Measurements from ENCODE around the gene ANO2. TPM values are rescaled to one million over a fixed set of nuclear protein-coding genes. Genes with fewer than 3 reads are reported as not detected.
A peak's percentile ranks its signal among the peaks of the same experiment; 100 is the strongest.

The ANO2 gene
- total RNA-seq, 1 experiment from 2014 or later: not detected

- H3K27me3 ChIP-seq (ENCODE audit: low read length): no peaks in the 10 kb centered on the region
- H3K9ac ChIP-seq (ENCODE audit: low read length): no peak overlapping the region
- H3K4me2 ChIP-seq (ENCODE audit: low read depth, low read length, poor library complexity, severe bottlenecking): no peak overlapping the region
- H4K20me1 ChIP-seq (ENCODE audit: insufficient read depth, low read depth, low read length): no peaks in the 10 kb centered on the region
- no peak for DNase-seq
- H2AFZ ChIP-seq (ENCODE audit: low read length): no peak overlapping the region
- H3K4me3 ChIP-seq (ENCODE audit: low read length): no peak overlapping the region
- H3K27ac ChIP-seq (ENCODE audit: low read length): no peak overlapping the region
- no peaks in the 10 kb centered on the region for H3K36me3 ChIP-seq (ENCODE audit: insufficient read depth, low read length)
- no peaks in the 10 kb centered on the region for H3K9me2 ChIP-seq (replicated peaks; ENCODE audit: insufficient read depth, low read length)
- H3K9me3 ChIP-seq (ENCODE audit: low read length): no peaks in the 10 kb centered on the region
- no peaks in the 10 kb centered on the region for H3K4me1 ChIP-seq (ENCODE audit: low read length)
- H3K79me2 ChIP-seq (ENCODE audit: low read length): no peaks in the 10 kb centered on the region
Measured at GRCh38 chr12:5561057-5561456, 384.0 kb downstream of the ANO2 start.

- H3K4me1 ChIP-seq (ENCODE audit: low read length): no peaks in the 10 kb centered on the region
- no peak overlapping the region for H3K27ac ChIP-seq (ENCODE audit: low read length)
- no peaks in the 10 kb centered on the region for H3K36me3 ChIP-seq (ENCODE audit: insufficient read depth, low read length)
- no peak overlapping the region for H3K9ac ChIP-seq (ENCODE audit: low read length)
- H3K9me2 ChIP-seq (replicated peaks; ENCODE audit: insufficient read depth, low read length): no peaks in the 10 kb centered on the region
- H3K4me2 ChIP-seq (ENCODE audit: low read depth, low read length, poor library complexity, severe bottlenecking): no peak overlapping the region
- DNase-seq: no peak
- H3K79me2 ChIP-seq (ENCODE audit: low read length): no peaks in the 10 kb centered on the region
- H3K4me3 ChIP-seq (ENCODE audit: low read length): no peak overlapping the region
- H4K20me1 ChIP-seq (ENCODE audit: insufficient read depth, low read depth, low read length): no peaks in the 10 kb centered on the region
- H3K9me3 ChIP-seq (ENCODE audit: low read length): no peaks in the 10 kb centered on the region
- H2AFZ ChIP-seq (ENCODE audit: low read length): no peak overlapping the region
- H3K27me3 ChIP-seq (ENCODE audit: low read length): no peaks in the 10 kb centered on the region
Measured at GRCh38 chr12:5560265-5560664, 384.8 kb downstream of the ANO2 start.

- H3K9me3 ChIP-seq (ENCODE audit: low read length): no peaks in the 10 kb centered on the region
- H3K27me3 ChIP-seq (ENCODE audit: low read length): no peaks in the 10 kb centered on the region
- no peak overlapping the region for H3K27ac ChIP-seq (ENCODE audit: low read length)
- H3K4me2 ChIP-seq (ENCODE audit: low read depth, low read length, poor library complexity, severe bottlenecking): no peak overlapping the region
- H3K79me2 ChIP-seq (ENCODE audit: low read length): no peaks in the 10 kb centered on the region
- H2AFZ ChIP-seq (ENCODE audit: low read length): no peak overlapping the region
- H3K4me3 ChIP-seq (ENCODE audit: low read length): no peak overlapping the region
- no peaks in the 10 kb centered on the region for H4K20me1 ChIP-seq (ENCODE audit: insufficient read depth, low read depth, low read length)
- no peak for DNase-seq
- no peaks in the 10 kb centered on the region for H3K9me2 ChIP-seq (replicated peaks; ENCODE audit: insufficient read depth, low read length)
- H3K9ac ChIP-seq (ENCODE audit: low read length): no peak overlapping the region
- H3K4me1 ChIP-seq (ENCODE audit: low read length): no peaks in the 10 kb centered on the region
- H3K36me3 ChIP-seq (ENCODE audit: insufficient read depth, low read length): no peaks in the 10 kb centered on the region
Measured at GRCh38 chr12:5557906-5558305, 387.2 kb downstream of the ANO2 start.

GRCh38 chr12:5556946-5557673, 387.9 kb downstream of the ANO2 start:
- Histone ChIP-seq H3K9ac (ENCODE audit: low read length) (no peak overlapping the region), H3K27me3 (ENCODE audit: low read length) (no peaks in the 10 kb centered on the region), H3K27ac (ENCODE audit: low read length) (no peak overlapping the region), H3K79me2 (ENCODE audit: low read length) (no peaks in the 10 kb centered on the region), H4K20me1 (ENCODE audit: insufficient read depth, low read depth, low read length) (no peaks in the 10 kb centered on the region), H3K9me2 (replicated peaks; ENCODE audit: insufficient read depth, low read length) (no peaks in the 10 kb centered on the region), H3K4me3 (ENCODE audit: low read length) (no peak overlapping the region), H2AFZ (ENCODE audit: low read length) (no peak overlapping the region), H3K4me2 (ENCODE audit: low read depth, low read length, poor library complexity, severe bottlenecking) (no peak overlapping the region), H3K4me1 (ENCODE audit: low read length) (no peaks in the 10 kb centered on the region), H3K36me3 (ENCODE audit: insufficient read depth, low read length) (no peaks in the 10 kb centered on the region), H3K9me3 (ENCODE audit: low read length) (no peaks in the 10 kb centered on the region)
- DNase-seq: no peak

- H3K36me3 ChIP-seq (ENCODE audit: insufficient read depth, low read length): no peaks in the 10 kb centered on the region
- H3K4me2 ChIP-seq (ENCODE audit: low read depth, low read length, poor library complexity, severe bottlenecking): no peak overlapping the region
- H3K27me3 ChIP-seq (ENCODE audit: low read length): no peaks in the 10 kb centered on the region
- H3K9ac ChIP-seq (ENCODE audit: low read length): no peak overlapping the region
- no peaks in the 10 kb centered on the region for H3K4me1 ChIP-seq (ENCODE audit: low read length)
- no peak overlapping the region for H3K4me3 ChIP-seq (ENCODE audit: low read length)
- H2AFZ ChIP-seq (ENCODE audit: low read length): no peak overlapping the region
- no peak overlapping the region for H3K27ac ChIP-seq (ENCODE audit: low read length)
- H3K79me2 ChIP-seq (ENCODE audit: low read length): no peaks in the 10 kb centered on the region
- H4K20me1 ChIP-seq (ENCODE audit: insufficient read depth, low read depth, low read length): no peaks in the 10 kb centered on the region
- H3K9me2 ChIP-seq (replicated peaks; ENCODE audit: insufficient read depth, low read length): no peaks in the 10 kb centered on the region
- H3K9me3 ChIP-seq (ENCODE audit: low read length): no peaks in the 10 kb centered on the region
- peak; percentile 63 for DNase-seq
Measured at GRCh38 chr12:5556033-5556614, 388.9 kb downstream of the ANO2 start.

GRCh38 chr12:5554711-5555110, 390.3 kb downstream of the ANO2 start:
- Histone ChIP-seq H4K20me1 (ENCODE audit: insufficient read depth, low read depth, low read length) (no peaks in the 10 kb centered on the region), H3K27ac (ENCODE audit: low read length) (no peak overlapping the region), H2AFZ (ENCODE audit: low read length) (no peak overlapping the region), H3K4me1 (ENCODE audit: low read length) (no peaks in the 10 kb centered on the region), H3K79me2 (ENCODE audit: low read length) (no peaks in the 10 kb centered on the region), H3K4me3 (ENCODE audit: low read length) (no peak overlapping the region), H3K9me3 (ENCODE audit: low read length) (no peaks in the 10 kb centered on the region), H3K9me2 (replicated peaks; ENCODE audit: insufficient read depth, low read length) (no peaks in the 10 kb centered on the region), H3K36me3 (ENCODE audit: insufficient read depth, low read length) (no peaks in the 10 kb centered on the region), H3K27me3 (ENCODE audit: low read length) (no peaks in the 10 kb centered on the region), H3K4me2 (ENCODE audit: low read depth, low read length, poor library complexity, severe bottlenecking) (no peak overlapping the region), H3K9ac (ENCODE audit: low read length) (no peak overlapping the region)
- DNase-seq: no peak

- H3K9me3 ChIP-seq (ENCODE audit: low read length): no peaks in the 10 kb centered on the region
- no peaks in the 10 kb centered on the region for H4K20me1 ChIP-seq (ENCODE audit: insufficient read depth, low read depth, low read length)
- H3K4me1 ChIP-seq (ENCODE audit: low read length): no peaks in the 10 kb centered on the region
- no peak overlapping the region for H3K9ac ChIP-seq (ENCODE audit: low read length)
- no peak for DNase-seq
- H3K4me2 ChIP-seq (ENCODE audit: low read depth, low read length, poor library complexity, severe bottlenecking): no peak overlapping the region
- no peaks in the 10 kb centered on the region for H3K79me2 ChIP-seq (ENCODE audit: low read length)
- no peak overlapping the region for H2AFZ ChIP-seq (ENCODE audit: low read length)
- no peaks in the 10 kb centered on the region for H3K27me3 ChIP-seq (ENCODE audit: low read length)
- no peak overlapping the region for H3K27ac ChIP-seq (ENCODE audit: low read length)
- no peaks in the 10 kb centered on the region for H3K9me2 ChIP-seq (replicated peaks; ENCODE audit: insufficient read depth, low read length)
- H3K36me3 ChIP-seq (ENCODE audit: insufficient read depth, low read length): no peaks in the 10 kb centered on the region
- H3K4me3 ChIP-seq (ENCODE audit: low read length): no peak overlapping the region
Measured at GRCh38 chr12:5549011-5549410, 396.0 kb downstream of the ANO2 start.

- Histone ChIP-seq H3K4me1 (ENCODE audit: low read length) (no peaks in the 10 kb centered on the region), H3K9me2 (replicated peaks; ENCODE audit: insufficient read depth, low read length) (no peaks in the 10 kb centered on the region), H3K27me3 (ENCODE audit: low read length) (no peaks in the 10 kb centered on the region), H3K9me3 (ENCODE audit: low read length) (no peaks in the 10 kb centered on the region), H3K4me2 (ENCODE audit: low read depth, low read length, poor library complexity, severe bottlenecking) (no peak overlapping the region), H3K4me3 (ENCODE audit: low read length) (no peak overlapping the region), H2AFZ (ENCODE audit: low read length) (no peak overlapping the region), H3K79me2 (ENCODE audit: low read length) (no peaks in the 10 kb centered on the region), H3K9ac (ENCODE audit: low read length) (no peak overlapping the region), H4K20me1 (ENCODE audit: insufficient read depth, low read depth, low read length) (no peaks in the 10 kb centered on the region), H3K36me3 (ENCODE audit: insufficient read depth, low read length) (no peaks in the 10 kb centered on the region), H3K27ac (ENCODE audit: low read length) (no peak overlapping the region)
- no peak for DNase-seq
Measured at GRCh38 chr12:5548152-5548943, 396.7 kb downstream of the ANO2 start.
